ENCODE measurements around the gene SLC38A1.
"Not testable (repeated sequence)": the region's sequence is repeated elsewhere in the genome, so short reads cannot be mapped to it uniquely, and the experiment has no call there.

SLC38A1 gene
- 0.34 to 8.4 (median 1.6) reads per million in 18 experiments for total RNA-seq

DNA sequence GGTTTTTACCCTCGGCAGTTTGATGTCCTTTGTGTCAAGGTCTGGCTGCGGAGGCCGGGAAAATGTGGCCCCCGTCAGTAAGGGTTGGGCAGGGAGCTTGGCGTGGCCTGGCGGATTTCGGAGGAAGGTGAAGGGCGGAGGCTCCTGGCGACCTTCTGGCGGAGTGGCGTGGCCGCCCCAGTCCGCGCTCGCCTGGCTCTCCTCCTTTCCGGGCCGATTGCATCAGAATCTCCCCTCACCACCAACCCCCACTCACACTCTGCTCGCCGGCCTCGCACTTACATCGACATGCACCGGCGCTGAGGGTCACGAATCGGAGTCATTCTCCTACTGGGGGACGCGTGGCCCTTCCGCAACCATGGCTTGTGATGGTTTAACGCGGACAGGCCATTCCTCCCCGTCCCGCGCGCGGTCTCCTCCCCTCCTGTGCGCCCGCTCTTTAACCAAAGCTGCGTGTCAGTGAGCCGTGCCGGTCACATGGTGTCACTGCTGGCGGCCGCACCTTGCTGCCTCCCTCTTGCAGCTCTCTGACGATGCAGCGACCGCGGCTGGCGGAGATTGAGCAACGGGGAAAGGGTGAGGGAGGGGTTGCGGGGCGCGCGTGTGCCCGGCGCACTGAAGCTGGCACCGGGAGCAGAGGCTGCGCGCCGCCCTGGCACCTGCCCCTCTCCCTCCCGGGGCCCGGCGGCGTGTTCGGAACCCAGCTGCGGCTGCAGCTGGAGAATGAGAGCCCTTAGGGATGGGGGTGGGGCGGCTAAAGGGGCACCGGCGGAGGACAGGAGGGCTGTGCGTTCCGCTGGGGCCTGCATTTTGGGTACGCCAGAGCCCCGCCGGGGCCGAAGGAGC, at the start of gene SLC38A1:
Gene SLC38A1 (minus strand): TSS at position 461 of the 846 bp plus-strand sequence. CDS start 29,243 bp downstream, outside the sequence.
- peak in 1 of 2 donors; percentile 11 for DNase-seq

DNA sequence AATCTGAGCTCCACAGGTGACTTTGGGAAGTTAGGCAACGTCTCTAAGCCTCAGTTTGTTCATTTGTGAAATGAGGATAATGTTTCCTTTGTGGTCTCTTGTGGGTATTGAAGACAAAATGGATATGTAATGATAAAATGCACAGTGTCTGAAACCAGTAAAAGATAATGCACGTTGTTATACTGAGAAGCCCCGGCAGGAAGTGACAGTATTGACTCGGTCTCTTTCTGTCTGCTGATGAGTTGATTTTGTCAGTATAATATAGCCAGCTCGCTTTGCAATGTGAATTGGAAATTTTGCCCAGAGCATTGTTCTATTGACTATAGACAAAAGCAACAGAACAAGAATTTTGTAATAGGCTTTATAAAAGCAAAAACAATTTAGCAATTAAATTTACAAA, 49.2 kb upstream of the SLC38A1 start:
- no peak for DNase-seq

DNA sequence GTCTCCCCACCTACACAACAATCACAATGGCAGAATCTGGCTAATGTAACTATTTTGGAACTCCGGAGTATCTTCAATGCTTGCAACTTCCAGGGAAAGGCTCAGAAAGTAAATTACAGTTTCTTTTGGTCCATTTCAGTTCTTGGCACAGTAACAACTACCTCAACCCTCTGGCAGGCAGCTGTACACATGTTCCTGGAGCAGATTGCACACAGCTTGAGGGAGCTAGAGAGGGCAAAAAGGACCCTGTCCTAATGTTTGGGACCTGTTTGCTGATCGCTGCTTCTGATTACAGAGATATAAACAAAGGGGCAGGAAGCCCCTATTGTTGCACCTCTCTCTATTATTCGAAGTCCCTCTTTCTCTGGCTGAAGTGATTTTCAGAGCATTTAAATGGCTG, 35.2 kb upstream of the SLC38A1 start:
- no peak for DNase-seq

DNA sequence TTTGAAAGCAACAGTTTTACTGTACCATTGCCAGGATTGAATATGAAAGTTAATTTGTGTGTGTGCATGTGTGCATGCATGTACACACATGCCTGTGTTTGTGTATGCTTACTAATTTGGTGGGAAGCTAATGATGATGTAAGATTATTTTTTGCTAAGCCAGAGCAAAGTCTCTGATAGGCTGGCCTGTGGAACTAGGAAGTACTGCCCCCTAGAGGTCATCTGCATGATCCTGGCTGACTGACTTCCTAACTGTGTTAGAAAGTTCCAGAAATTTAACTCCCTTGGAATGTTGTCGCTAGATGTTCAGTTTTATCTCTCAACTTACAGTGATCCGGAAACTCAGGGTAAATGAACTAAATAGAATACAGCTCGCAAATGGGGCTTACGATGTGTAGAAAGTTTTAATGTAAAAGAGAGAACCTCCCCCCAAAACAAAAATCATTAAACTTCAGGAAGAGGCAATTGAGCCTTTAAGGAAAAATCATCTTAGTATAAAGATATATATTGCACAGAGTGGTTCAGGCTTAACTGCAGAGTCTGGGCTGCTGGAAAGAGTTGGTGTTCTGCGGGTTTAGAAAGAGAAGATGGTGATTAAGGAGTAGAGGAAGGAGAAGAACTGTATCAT, 34.3 kb upstream of the SLC38A1 start:
- DNase-seq = peak; percentile 53 to 68

DNA sequence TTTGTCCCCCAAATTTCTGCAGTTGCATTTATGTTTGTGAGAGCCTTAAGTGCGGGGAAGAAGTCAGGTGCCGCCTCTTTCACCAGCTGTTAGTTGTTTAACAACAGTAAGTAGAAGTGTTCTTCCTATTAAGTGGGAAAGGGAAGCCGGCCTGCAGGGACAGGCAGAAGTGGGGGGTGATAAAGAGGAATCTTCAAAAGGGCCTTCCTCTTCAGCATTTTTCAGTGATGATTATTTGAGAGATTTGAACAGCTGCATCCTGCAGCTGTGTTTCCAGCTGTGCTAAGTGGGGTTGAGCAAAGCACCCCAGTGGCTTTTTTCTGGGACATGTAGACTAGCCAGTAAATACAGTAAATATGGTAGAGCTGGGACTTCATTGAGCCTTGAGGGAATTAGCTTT, 32.1 kb upstream of the SLC38A1 start:
- DNase-seq = peak; percentile 48 to 66

DNA sequence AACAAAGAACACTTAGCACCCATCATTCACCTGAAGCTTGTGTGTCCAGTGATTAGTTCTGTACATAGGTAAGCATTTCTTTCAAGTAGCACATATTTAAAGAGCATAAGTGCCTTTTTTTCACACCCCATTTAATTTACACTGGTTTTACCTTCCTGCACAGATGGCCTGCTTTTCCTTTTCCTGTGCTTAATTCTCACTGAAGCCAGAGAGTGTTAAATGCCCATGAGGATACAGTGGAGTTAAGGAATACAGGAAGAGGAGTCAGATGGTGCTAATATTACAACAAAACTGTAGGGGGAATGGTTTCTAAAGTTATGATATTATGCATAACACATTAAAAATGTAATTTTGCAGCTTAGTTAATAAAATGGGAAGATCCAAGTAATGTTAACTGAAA, 31.0 kb upstream of the SLC38A1 start:
- DNase-seq = no peak

DNA sequence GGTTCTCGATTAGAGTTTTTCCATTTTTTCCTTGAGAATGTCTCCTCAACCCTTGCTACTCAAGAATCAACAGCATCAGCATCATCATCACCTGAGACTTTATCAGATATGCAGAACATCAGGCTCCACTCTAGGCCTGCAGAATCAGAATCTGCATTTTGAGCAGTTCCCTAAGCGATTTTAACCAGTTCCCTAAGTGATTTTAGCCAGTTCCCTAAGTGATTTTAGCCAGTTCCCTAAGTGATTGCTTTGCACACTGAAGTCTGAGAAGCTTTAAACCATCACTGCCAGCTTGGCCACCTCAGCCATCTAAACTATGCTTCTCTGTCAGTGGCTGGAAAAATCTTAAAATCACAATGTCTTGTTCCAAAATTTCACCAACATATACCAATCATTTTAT, 29.4 kb upstream of the SLC38A1 start:
- peak; percentile 33 to 46 for DNase-seq

DNA sequence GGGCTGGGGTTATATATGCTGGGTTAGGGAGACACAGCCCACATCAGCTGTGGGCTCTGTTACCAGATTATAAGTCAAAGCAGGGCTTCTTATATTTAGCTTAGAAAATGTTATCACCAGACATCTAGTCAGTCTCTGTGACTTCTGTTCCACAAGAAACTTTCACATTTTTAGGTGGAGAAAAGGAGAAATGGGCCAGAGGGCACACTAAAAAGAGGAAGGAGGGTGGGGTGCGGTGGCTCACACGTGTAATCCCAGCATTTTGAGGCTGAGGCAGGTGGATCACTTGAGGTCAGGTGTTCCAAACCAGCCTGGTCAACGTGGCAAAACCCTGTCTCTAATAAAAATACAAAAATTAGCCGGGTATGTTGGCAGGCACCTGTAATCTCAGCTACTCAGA, 28.0 kb upstream of the SLC38A1 start:
- DNase-seq = peak; percentile 12 to 15

DNA sequence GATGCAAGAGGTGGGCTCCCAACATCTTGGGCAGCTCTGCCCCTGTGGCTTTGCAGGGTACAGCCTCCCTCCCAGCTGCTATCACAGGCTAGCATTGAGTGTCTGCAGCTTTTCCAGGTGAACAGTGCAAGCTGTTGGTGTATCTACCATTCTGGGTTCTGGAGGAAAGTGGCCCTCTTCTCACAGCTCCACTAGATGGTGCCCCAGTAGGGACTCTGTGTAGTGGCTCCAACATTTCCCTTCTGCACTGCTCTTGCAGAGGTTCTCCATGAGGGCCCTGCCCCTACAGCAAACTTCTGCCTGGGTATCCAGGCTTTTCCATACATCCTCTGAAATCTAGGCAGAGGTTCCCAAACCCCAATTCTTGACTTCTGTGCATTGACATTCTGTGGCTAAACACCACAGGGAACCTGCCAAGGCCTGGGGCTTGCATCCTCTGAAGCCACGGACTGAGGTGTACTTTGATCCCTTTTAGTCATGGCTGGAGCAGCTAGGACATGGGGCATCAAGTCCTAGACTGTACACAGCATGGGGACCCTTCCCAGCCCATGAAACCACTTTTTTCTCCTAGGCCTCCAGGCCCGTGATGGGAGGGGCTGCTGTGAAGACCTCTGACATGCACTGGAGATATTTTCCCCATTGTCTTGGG, 24.0 kb upstream of the SLC38A1 start:
- DNase-seq = peak in 1 of 2 donors; percentile 7

DNA sequence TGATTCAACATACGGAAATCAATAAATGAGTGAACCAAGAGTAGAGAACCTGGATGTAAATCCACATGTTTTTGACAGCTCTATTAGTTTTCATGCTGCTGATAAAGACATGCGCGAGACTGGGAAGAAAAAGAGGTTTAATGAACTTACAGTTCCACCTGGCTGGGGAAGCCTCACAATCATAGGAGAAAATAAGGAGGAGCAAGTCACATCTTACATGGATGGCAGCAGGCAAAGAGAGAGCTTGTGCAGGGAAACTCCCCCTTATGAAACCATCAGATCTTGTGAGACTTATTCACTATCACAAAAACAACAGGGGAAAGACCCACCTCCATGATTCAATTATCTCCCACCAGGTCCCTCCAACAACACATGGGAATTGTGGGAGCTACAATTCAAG, 23.1 kb upstream of the SLC38A1 start:
- not testable (repeated sequence) for DNase-seq

DNA sequence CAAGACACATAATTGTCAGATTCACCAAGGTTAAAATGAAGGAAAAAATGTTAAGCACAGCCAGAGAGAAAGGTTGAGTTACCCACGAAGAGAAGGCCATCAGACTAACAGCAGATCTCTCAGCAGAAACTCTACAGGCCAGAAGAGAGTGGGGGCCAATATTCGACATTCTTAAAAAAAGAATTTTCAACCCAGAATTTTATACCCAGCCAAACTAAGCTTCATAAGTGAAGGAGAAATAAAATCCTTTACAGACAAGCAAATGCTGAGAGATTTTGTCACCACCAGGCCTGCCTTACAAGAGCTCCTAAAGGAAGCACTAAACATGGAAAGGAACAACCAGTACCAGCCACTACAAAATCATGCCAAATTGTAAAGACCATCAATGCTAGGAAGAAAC, 16.3 kb upstream of the SLC38A1 start:
- DNase-seq = not testable (repeated sequence)

DNA sequence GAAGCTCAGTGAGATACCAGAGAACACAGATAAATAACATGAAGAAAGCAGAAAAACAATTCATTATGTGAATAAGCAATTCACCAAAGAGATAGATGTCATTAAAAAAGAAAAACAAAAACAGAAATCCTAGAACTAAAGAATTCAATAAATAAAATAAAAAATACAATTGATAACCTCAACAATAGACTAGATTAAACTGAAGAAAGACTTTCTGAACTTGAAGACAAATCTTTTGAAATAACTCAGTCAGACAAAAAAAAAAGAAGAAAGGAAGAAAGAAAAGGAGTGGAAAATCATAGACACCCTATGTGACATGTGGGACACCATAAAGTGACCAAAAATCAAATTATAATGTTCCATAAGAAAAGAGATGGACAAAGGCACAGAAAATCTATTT, 14.0 kb upstream of the SLC38A1 start:
- no peak for DNase-seq

DNA sequence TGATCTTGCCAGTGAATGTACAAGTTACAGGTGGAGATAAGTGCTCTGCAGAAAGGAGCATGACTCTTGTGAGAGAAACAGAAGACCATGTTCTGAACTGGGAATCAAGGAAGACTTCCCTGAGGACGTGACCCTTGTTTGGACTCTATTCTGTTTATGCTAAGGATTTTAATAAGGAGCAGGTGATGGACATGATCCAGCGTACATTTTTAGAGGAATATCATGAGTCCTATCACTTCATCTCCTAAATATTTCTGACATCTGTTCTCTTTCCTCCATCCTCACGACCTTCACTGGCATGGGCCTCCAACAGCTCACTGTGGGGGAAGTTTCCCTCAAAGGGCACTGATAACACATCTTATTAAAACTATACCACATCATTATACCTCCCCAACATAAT, 7.9 kb upstream of the SLC38A1 start:
- DNase-seq = no peak

DNA sequence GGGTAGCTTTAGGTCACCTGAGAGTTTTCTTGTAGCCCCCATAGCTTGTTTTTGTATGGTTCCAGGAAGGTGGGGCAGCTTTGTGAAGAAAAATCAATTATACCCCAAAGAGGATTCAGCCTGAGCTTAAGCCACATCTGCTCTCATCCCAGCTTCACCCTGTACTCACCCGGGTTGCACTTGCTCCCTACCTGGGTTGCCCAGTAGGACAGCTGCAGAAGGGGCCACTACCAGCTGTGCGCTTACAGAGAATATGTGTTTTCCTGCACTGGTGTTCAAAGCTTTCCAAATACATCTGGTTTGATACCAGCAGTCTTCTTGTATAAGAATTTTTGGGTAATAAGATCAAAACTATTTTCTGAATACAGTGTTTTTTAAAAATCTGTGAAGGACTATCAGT, 3.0 kb upstream of the SLC38A1 start:
- DNase-seq = no peak

DNA sequence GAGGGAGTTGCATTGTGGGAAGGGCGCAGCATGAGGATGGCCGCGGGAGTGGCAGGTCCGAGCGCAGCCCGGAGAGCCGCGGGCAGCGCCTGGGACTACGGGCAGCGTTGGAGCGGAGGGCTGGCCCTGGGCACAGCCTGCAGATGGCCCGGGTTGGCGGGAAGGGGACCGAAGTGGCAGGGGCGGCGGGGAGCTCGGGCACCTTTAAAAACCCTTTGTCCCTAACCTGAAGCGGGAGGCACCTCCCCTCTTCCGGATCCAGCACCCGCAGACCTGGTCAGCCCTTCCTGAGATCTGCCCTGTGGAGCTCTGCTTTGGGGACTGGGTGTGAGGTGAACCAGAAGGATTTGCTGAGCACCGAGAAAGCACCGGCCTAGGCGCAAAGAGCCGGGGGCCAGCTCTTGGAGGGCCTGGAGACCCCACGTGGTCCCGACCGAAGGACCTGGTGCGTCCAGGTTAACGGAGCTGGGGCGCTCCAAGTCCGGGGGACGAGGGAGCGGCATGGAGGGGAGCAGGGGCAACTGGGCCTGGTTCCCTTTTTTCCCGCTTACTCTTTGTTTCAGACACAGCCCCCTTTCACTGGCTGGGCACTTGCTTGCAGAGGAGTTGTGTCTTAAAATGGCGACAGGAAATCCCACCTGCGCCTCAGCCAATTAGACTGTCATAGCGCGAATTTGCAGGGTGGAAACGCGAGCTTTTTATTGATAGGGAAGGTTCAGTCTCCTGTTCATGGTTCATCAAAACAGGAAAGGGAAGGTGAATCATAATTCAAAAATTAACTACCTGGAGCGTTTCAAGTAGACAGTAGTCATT, 792 bp upstream of the SLC38A1 start:
- DNase-seq = no peak

DNA sequence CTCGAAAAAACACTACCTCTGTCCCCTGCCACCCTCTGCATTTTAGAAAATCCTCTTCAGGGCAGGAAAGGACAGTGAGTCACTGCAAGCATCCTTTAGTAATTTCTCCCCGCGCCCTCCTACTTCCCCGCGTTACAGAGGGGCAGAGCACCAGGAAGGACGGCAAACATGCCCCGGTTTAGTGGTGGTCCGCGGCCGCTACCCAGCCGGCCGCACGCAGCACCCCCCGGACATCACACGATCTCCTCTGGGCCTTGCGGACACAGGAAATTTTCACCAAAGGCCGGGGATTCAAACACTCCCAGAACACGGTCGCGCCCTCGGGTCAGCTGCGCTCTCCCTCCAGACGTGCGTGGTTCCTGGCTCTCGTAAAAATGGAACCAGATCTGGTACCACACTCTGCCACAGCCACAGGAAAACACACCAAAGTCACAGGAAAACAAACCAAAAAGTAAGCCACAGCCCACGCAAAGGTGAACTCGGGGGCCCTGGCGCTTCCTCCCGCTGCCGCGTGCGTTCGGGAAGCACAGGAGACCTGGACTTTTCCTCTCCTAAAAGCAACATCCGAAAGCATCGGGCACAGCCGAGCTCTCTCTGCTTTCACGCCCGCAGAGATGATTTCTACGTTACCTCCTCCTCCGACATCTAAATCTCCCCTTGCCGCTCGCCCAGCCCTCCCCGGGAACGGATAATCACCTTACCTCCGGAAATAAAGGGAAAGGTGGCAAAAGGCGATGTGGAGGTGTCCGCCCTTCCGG, 839 bp downstream of the SLC38A1 start:
- DNase-seq = no peak

DNA sequence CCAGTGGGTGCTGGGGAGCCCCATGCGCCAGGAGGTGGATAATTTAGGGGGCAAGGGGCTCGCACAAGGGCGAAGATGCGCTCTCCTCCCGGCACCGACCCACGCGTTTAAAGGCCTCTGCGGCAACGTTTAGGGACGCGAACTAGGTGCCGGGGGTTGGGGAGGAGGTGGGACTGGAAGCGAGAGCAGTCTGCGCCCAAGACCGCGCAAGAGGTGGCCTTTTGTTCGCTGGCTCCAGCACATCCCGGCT, 1.3 kb downstream of the SLC38A1 start:
- no peak for DNase-seq

DNA sequence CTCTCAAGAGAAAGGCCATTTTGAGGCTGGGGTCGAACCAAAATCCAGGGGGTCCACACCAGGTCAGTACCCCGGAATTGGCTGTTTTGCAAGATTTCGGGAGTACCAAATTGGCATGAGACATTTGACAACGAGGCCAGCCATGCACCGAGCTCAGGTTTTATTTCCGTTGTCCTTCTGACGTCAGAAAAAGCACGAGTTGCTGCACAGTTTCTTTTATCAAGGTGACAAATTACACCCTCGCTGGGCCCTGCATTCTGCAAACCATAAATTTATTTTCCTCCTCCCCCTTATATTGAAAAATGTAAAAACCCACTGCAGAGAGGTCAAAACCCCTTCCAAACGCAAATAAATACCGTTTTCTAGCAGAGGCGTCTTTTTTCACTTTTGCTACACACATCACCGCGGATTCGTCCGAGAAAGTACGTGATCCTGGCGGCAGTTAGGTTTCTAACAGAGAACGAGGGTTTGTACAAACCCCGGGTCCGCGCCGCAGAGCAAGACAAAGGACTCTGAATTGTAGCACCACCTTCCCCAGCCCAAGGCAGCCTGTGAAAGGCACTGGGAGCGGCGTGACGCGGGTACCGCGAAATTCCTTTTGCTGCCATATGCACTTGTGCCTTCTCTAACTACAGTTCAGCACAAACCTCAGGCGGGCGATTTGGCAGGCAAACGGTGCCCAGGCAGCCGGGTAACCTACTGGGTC, 1.8 kb downstream of the SLC38A1 start:
- peak in 1 of 2 donors; percentile 17 for DNase-seq

DNA sequence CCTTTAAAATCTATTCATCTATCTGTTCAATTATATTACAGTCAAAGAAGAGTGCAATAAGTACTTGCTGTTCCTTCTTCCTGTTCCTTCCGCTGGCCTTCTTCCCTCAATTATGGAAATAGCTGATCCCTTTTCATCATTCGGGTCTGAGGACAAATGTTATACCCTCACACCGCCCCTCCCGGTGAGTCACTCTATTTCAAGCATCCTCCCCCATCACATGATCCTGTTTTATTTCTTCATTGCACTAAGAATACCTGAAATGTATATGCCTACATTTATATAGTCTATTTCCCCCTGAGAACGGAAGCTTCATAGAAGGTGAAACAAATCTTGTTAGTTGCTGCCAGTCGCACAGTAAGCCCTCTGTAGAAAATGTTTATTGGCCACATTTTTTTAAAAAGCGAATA, 2.5 kb downstream of the SLC38A1 start:
- no peak for DNase-seq

DNA sequence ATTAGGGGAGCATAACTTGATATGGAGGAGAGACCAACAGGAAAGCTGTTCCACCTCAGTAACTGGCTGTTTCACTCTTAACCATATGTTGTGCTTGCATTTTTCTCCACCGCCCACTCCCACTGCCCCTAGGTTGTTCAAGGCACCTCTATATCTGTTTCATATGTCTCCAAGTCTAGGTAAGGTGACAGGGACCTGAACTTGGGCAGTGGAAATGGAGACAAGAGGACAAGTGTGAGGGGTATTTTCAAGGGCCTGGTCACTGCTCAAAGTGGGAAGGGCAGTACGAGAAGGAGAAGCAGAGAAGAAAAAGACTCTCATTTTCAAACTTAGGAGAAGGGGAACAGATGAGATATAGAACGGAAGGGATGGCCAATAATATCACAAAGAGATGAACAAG, 3.1 kb downstream of the SLC38A1 start:
- no peak for DNase-seq

DNA sequence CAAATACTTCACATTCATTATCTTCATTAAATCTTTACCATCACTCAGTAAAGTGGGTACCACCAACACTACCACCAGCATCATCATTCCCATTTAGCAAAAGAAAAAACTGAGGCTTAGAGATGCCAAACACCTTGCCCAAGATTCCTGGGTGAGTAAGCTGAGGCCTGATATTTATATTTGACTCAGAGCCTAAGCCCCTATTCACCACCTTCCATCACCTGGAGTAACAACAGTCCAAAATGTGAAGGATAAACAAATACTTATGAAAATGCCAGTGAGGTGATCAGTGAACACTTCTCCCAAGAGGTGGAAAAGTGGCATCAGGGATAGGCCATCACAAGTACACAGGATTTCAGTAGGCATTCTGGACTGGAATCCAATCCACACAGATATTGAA, 3.7 kb downstream of the SLC38A1 start:
- no peak for DNase-seq

DNA sequence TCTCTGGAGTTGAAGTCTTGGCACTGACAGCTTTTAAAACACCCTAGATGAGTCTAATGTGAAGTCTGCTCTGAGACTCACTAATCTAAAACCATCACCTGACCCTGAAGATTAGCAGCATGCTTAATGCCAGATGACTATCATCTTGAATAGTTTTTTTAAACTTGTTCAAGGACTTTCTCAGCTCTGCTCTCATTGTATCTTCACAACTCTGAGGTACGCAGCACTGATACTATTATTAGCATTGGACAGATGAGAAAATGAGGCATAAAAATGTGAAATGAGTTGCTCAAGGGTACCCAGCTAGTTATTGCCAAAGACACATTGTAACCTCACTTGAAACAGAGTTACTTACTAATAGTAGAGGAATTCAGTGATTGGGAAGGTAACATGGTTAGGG, 4.8 kb downstream of the SLC38A1 start:
- no peak for DNase-seq
